IPS-NIHi7 (cell line): Measurements from ENCODE around the gene ARHGAP19.
"Not testable (repeated sequence)": the region's sequence is repeated elsewhere in the genome, so short reads cannot be mapped to it uniquely, and the experiment has no call there.

Source experiments
- DNase-seq: peaks from one replicate; pipeline ENCODE4 v3.0.0; 2012; ENCODE audit warnings: mixed read lengths; ENCODE audit errors: extremely low spot score

Gene ARHGAP19

GRCh38 chr10:97321032-97321803 lies 28.8 kb upstream of the ARHGAP19 start:
- DNase-seq = no peak

DNA sequence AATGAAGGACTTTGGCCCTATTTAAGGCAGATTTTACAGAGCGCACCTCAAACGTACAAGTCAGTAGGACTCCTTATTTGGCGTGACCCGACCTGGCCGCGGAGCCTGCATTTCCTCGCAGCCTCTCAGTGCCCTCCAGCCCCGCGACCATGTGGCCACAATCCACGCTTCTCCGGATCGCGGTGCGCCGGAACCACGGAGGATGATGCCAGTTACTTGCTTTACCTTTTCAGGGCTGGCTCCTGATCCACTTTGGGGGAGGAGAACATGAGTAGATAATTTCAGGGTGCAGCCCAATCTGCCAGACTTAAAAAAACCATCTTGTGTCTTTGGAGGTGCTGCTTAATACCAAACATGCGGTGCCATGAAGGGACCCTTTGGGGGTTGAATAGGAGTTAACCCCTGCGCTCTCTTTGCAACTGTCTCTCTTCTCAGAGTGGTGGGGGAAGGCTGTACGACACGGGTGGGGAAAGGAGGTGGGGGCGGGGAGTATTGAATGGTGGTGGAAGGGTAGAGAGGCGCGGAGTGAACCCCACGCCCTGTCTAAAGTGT lies 28.1 kb upstream of the ARHGAP19 start:
- no peak for DNase-seq

DNA sequence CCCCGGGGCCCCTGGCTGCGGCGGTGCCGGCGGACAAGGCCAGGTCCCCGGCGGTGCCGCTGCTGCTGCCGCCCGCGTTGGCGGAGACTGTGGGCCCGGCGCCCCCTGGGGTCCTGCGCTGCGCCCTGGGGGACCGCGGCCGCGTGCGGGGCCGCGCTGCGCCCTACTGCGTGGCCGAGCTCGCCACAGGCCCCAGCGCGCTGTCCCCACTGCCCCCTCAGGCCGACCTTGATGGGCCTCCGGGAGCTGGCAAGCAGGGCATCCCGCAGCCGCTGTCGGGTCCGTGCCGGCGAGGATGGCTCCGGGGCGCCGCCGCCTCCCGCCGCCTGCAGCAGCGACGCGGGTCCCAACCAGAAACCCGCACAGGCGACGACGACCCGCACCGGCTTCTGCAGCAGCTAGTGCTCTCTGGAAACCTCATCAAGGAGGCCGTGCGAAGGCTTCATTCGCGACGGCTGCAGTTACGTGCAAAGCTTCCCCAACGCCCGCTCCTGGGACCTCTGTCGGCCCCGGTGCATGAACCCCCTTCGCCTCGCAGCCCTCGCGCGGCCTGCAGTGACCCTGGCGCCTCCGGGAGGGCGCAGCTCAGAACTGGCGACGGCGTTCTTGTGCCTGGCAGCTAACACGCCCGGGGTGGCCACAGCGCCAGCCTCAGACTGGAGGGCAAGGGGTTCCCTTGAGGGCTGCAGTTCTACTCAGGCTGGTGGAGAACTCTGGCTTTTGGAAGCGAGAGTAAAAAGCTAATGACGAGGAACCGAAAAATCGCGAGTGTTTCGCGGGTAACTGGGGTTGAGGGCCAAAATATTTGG lies 27.4 kb upstream of the ARHGAP19 start:
- peak; percentile 43 for DNase-seq

GRCh38 chr10:97318772-97319651 lies 26.6 kb upstream of the ARHGAP19 start, which contains the start of gene FRAT1:
Gene FRAT1 (plus strand): TSS chr10:97319271. CDS start chr10:97319454, 183 bp downstream.
- peak; percentile 77 for DNase-seq

- DNase-seq = no peak
These were observed 22.2 kb upstream of the ARHGAP19 start for GRCh38 chr10:97314671-97315070.

GRCh38 chr10:97312897-97313296 lies 20.5 kb upstream of the ARHGAP19 start:
- peak; percentile 2 for DNase-seq

GRCh38 chr10:97311111-97311626 lies 18.7 kb upstream of the ARHGAP19 start:
- no peak for DNase-seq

DNA sequence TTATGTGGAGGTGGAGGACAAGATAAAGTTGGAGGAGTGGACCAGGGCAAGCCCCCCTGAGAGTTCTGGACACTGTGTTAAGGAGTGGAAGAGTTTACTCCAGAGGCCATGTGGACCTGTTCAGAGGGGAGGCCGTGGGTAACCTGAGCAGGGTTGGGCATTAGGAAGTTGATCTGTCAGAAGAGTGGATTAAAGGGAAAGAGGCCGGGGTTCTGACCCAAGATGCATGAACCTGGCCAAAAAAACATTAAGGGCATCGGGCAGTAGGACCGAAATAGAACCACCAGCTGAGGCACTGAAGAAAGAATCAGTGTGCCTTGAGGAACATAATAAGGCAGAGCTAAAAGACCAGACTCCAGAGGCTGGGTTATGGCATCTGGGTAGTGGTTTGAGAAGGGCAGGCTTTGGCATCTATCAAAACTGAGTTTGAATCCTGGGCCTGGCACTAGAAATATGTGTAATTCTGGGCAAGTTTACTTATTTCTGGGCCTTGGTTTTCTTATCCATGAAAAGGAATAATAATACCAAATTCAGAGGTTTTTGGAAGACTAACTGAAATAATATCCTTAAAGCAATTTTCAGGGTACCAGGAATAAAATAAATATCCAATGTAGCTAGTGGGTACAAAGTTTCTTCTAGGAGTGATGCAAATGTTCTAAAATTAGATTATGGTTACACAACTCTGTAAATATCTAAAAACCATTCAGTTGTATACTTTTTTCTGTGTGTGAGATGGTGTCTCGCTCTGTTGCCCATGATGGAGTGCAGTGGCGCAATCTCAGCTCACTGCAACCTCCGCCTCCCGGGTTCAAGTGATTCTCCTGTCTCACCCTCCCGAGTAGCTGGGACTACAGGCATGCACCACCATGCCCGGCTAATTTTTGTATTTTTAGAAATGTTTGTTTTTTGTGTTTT lies 15.7 kb upstream of the ARHGAP19 start:
- no peak for DNase-seq

- DNase-seq = no peak
These were observed 15.0 kb upstream of the ARHGAP19 start for GRCh38 chr10:97307441-97307840.

GRCh38 chr10:97302088-97302791 lies 9.8 kb upstream of the ARHGAP19 start:
- no peak for DNase-seq

- DNase-seq = no peak
These were observed 8.5 kb upstream of the ARHGAP19 start for GRCh38 chr10:97300980-97301379.

DNA sequence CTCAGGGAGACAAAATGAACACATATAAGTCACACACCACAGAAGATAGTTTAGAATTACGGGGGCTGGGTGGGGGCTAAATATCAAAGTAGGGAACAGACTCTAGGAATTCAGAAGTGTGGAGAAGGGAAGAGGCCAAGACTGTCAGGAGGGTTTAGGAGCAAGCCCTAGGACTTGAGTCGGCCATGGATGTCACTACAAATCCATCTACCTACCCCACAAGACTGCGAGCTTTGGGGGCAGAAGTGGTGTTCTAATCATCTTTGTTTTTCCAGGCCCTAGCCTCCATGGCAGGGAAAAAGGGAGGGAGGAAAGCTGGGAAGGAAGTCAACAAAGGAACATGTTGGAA lies 5.8 kb upstream of the ARHGAP19 start:
- no peak for DNase-seq

- no peak for DNase-seq
These were observed 5.3 kb upstream of the ARHGAP19 start for GRCh38 chr10:97297556-97298222.

- no peak for DNase-seq
These were observed 393 bp upstream of the ARHGAP19 start for GRCh38 chr10:97292862-97293198.

DNA sequence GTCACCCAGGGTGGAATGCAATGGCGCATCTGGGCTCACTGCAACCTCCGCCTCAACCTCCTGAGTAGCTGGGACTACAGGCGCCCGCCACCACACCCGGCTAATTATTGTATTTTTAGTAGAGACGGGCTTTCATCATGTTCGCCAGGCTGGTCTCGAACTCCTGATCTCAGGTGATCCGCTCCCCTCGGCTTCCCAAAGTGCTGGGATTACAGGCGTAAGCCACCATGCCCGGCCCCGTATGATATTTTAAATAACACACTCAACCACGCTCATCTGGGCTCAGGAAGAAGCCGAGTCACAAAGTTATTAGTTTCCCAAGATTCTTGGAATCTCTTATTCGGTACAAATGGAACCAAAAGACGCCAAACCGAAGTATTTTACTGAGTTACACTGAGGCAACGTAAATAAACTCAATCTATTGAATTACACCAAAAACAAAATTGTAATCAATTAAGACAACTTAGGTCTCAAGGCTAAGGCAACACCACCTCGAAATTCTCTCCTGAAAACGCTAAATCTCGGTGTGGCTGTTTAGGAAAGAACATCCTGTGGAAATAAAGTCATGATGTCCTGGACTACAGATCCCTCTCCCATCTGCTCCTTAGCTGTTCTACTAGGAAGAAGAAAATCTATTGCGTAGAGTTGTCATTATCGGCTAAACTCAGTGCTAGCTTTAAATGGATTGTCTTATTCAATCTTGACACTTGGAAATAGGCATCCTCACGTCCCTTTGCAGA lies 910 bp downstream of the ARHGAP19 start:
- DNase-seq = no peak

DNA sequence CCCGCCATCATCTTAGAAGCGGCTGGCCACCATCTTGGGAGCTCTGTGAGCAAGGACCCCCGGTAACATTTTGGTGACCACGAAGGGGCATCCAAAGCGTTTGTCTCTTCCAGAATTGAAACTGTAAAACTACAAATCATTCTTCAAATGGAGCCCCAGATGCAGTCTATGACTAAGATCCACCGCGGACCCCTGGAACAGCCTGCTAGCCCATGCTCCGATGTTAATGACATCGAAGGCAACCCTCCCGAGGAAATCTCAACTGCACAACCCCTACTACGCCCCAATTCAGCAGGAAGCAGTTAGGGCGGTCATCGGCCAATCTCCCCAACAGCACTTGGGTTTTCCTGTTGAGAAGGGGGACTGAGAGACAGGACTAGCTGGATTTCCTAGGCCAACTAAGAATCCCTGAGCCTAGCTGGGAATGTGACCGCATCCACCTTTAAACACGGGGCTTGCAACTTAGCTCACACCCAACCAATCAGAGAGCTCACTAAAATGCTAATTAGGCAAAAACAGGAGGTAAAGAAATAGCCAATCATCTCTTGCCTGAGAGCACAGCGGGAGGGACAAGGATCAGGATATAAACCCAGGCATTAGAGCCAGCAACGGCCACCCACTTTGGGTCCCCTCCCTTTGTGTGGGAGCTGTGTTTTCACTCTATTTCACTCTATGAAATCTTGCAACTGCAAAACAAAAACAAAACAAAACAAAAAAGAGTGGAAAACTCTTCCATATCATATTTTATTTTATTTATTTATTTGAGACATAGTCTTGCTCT lies 1.7 kb downstream of the ARHGAP19 start:
- not testable (repeated sequence) for DNase-seq

DNA sequence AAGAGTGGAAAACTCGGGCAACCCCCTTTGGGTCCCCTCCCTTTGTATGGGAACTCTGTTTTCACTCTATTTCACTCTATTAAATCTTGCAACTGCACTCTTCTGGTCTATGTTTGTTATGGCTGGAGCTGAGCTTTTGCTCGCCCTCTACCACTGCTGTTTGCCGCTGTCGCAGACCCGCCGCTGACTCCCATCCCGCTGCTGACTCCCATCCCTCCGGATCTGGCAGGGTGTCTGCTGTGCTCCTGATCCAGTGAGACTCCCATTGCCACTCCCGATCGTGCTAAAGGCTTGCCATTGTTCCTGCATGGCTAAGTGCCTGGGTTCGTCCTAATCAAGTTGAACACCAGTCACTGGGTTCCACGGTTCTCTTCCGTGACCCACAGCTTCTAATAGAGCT lies 2.4 kb downstream of the ARHGAP19 start:
- not testable (repeated sequence) for DNase-seq

DNA sequence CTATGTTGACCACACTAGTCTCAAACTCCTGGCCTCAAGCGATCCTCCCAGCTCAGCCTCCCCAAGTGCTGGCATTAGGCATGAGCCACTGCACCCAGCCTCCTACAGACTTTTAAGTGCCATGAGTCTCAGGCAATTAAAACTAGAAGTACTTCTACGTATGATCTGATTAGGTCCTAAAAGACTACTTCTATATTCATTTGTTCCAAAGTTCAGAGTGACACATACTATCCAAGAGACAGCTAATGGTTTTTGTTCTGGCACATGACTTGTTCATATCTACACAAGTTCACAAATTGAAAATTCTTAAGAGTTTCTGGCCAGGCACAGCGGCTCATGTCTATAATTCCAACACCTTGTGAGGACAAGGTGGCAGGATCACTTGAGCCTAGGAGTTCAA lies 11.7 kb downstream of the ARHGAP19 start:
- DNase-seq = no peak
